Liver (tissue), 9 donors: ENCODE measurements around the gene C22orf23. TPM values are rescaled to one million over a fixed set of nuclear protein-coding genes. Genes with fewer than 3 reads are reported as not detected.

Source experiments
- DNase-seq: peaks from one replicate; pipeline ENCODE4 v3.0.0-alpha.2; 2017; ENCODE audit warnings: low spot score
- H3K27ac ChIP-seq, 2 donors: one replicate each; pipeline ENCODE4 v1.7.0; 2013; ENCODE audit warnings: inconsistent platforms in 2 of 2, low read length in 2 of 2, control low read depth in 1 of 2, low read depth in 1 of 2, mild to moderate bottlenecking in 1 of 2
- H3K27me3 ChIP-seq, 4 donors: one replicate each; pipeline versions ENCODE4 v1.6.1 to v1.7.0; 2013; ENCODE audit warnings: low read length in 3 of 4, inconsistent platforms in 1 of 4, mild to moderate bottlenecking in 1 of 4, moderate library complexity in 1 of 4; ENCODE audit not compliant: control insufficient read depth in 4 of 4, insufficient read depth in 4 of 4
- H3K36me3 ChIP-seq, 4 donors: one replicate each; pipeline versions ENCODE4 v1.6.1 to v1.7.0; 2013; ENCODE audit warnings: low read length in 3 of 4, mild to moderate bottlenecking in 3 of 4, low read depth in 1 of 4, moderate library complexity in 1 of 4; ENCODE audit not compliant: control insufficient read depth in 4 of 4, insufficient read depth in 3 of 4
- H3K4me1 ChIP-seq, 4 donors: one replicate each; pipeline versions ENCODE4 v1.6.1 to v1.7.0; 2013; ENCODE audit warnings: low read length in 3 of 4, mild to moderate bottlenecking in 3 of 4, moderate library complexity in 1 of 4; ENCODE audit not compliant: control insufficient read depth in 4 of 4, insufficient read depth in 4 of 4
- H3K4me3 ChIP-seq, 3 donors: one replicate each; pipeline versions ENCODE4 v1.6.1 to v1.7.0; 2013; ENCODE audit warnings: low read length in 3 of 3, control low read depth in 1 of 3, low read depth in 1 of 3, mild to moderate bottlenecking in 1 of 3
- H3K9ac ChIP-seq, 2 donors: one replicate each; pipeline ENCODE4 v1.7.0; 2013; ENCODE audit warnings: low read length in 2 of 2, mild to moderate bottlenecking in 2 of 2, moderate library complexity in 2 of 2, control low read depth in 1 of 2, low read depth in 1 of 2
- H3K9me3 ChIP-seq, 4 donors: one replicate each; pipeline versions ENCODE4 v1.6.1 to v1.7.0; 2013; ENCODE audit warnings: low read length in 3 of 4; ENCODE audit not compliant: control insufficient read depth in 4 of 4
- CTCF ChIP-seq: fragments of 150-350 bp; IDR thresholded peaks from 2 replicates; pipeline ENCODE4 v1.5.1; 2017; ENCODE audit warnings: improper control_type of control experiment, low read depth, low read length; ENCODE audit not compliant: missing input control
- EGR1 ChIP-seq, 2 donors: IDR thresholded peaks; 2 replicates each; pipeline ENCODE4 v1.6.1; 2016 to 2018; ENCODE audit warnings: antibody characterized with exemption in 2 of 2, low read depth in 2 of 2
- FOXA1 ChIP-seq: IDR thresholded peaks from 2 replicates; pipeline ENCODE4 v1.6.1; 2016; ENCODE audit warnings: antibody characterized with exemption
- FOXA2 ChIP-seq: IDR thresholded peaks from 2 replicates; pipeline ENCODE4 v1.6.1; 2016; ENCODE audit warnings: antibody characterized with exemption
- GABPA ChIP-seq, 2 donors: IDR thresholded peaks in 1 of 2; conservative IDR thresholded peaks in 1 of 2; 2 replicates each; pipeline ENCODE4 v1.6.1; 2016; ENCODE audit warnings: antibody characterized with exemption in 2 of 2, mild to moderate bottlenecking in 1 of 2, moderate library complexity in 1 of 2
- HNF4A ChIP-seq, 2 donors: conservative IDR thresholded peaks; 2 replicates each; pipeline ENCODE4 v1.6.1; 2016; ENCODE audit warnings: antibody characterized with exemption in 2 of 2, mild to moderate bottlenecking in 2 of 2
- HNF4G ChIP-seq: IDR thresholded peaks from 2 replicates; pipeline ENCODE4 v1.6.1; 2016; ENCODE audit warnings: antibody characterized with exemption
- JUND ChIP-seq, 2 donors: IDR thresholded peaks; 2 replicates each; pipeline ENCODE4 v1.6.1; 2016; ENCODE audit warnings: antibody characterized with exemption in 2 of 2
- MAX ChIP-seq: IDR thresholded peaks from 2 replicates; pipeline ENCODE4 v1.6.1; 2016; ENCODE audit warnings: antibody characterized with exemption
- NR2F2 ChIP-seq: IDR thresholded peaks from 2 replicates; pipeline ENCODE4 v1.6.1; 2016; ENCODE audit warnings: antibody characterized with exemption
- RAD21 ChIP-seq, 2 donors: IDR thresholded peaks; 2 replicates each; pipeline ENCODE4 v1.6.1; 2016; ENCODE audit warnings: antibody characterized with exemption in 2 of 2, mild to moderate bottlenecking in 2 of 2
- REST ChIP-seq: IDR thresholded peaks from 2 replicates; pipeline ENCODE4 v1.6.1; 2016; ENCODE audit warnings: antibody characterized with exemption, mild to moderate bottlenecking
- RXRA ChIP-seq, 2 donors: IDR thresholded peaks; 2 replicates each; pipeline ENCODE4 v1.6.1; 2017 to 2018; ENCODE audit warnings: antibody characterized with exemption in 2 of 2, mild to moderate bottlenecking in 1 of 2
- SP1 ChIP-seq: IDR thresholded peaks from 2 replicates; pipeline ENCODE4 v1.6.1; 2018; ENCODE audit warnings: antibody characterized with exemption, mild to moderate bottlenecking
- TAF1 ChIP-seq: conservative IDR thresholded peaks from 2 replicates; pipeline ENCODE4 v1.6.1; 2016; ENCODE audit warnings: antibody characterized with exemption, mild to moderate bottlenecking
- YY1 ChIP-seq: IDR thresholded peaks from 2 replicates; pipeline ENCODE4 v1.6.1; 2016; ENCODE audit warnings: antibody characterized with exemption, mild to moderate bottlenecking
- ZBTB33 ChIP-seq: IDR thresholded peaks from 2 replicates; pipeline ENCODE4 v1.6.1; 2016; ENCODE audit warnings: antibody characterized with exemption
- WGBS: extraction: QIAGEN DNeasy Blood & Tissue Kit; methylation state at CpG from one replicate; pipeline ENCODE4 v1.1.7; 2013; 5-methylcytosine and 5-hydroxymethylcytosine counted together
- polyA plus RNA-seq, 2 donors: library from polyadenylated mRNA; stranded (reverse) in 1 of 2; unstranded in 1 of 2; fragments of 200-250 nt in 1 of 2; fragments of >200 nt in 1 of 2; fragmentation: Nextera tagmentation in 1 of 2; extraction: Ambion mirVana in 1 of 2; gene quantifications; one replicate each; pipeline versions ENCODE4 v1.2.1 to v1.2.3, GENCODE V29; 2013 to 2015
- total RNA-seq, 2 donors: library from RNA; depleted of rRNA; stranded (reverse); fragments of >200 nt; gene quantifications; one replicate each; pipeline ENCODE4 v1.2.3, GENCODE V29; 2014
- donor health status: healthy.
- donor health status: healthy.
- donor health status: healthy.
- donor health status: healthy.
- donor health status: healthy.

The C22orf23 gene
- total and polyA plus RNA-seq, 4 donors: 0.02 TPM; not detected in 3

GRCh38 chr22:37982938-37983859, 29.8 kb upstream of the C22orf23 start (continued):
- TF ChIP-seq CTCF: no peak

GRCh38 chr22:37982151-37982785, 28.9 kb upstream of the C22orf23 start:
- Histone ChIP-seq H3K4me3 (no peak overlapping the region), H3K36me3 (no peaks in the 10 kb centered on the region), H3K27ac (peak overlapping the region; percentile 61 to 73), H3K9me3 (no peaks in the 10 kb centered on the region), H3K27me3 (no peaks in the 10 kb centered on the region), H3K9ac (no peak overlapping the region), H3K4me1 (peaks cover 10 to 27% (median 22%) of the 10 kb centered on the region in 4 donors)
- 52% methylated on average over 8 of the region's 8 CpGs for WGBS
- TF ChIP-seq HNF4A (conservative IDR thresholded peaks at IDR 0.05) (peak in 1 of 2 donors; percentile 37), YY1 (peak; percentile 52), GABPA (IDR thresholded peaks at IDR 0.05 in 1 of 2, conservative IDR thresholded peaks at IDR 0.05 in 1 of 2) (no peak), ZBTB33 (no peak), HNF4G (no peak)
- DNase-seq: no peak

GRCh38 chr22:37981282-37982011, 28.0 kb upstream of the C22orf23 start:
- no peaks in the 10 kb centered on the region for H3K9me3 ChIP-seq
- DNase-seq: peak; percentile 37
- no peak overlapping the region for H3K9ac ChIP-seq
- H3K27ac ChIP-seq: peak overlapping the region; percentile 70 to 73
- H3K36me3 ChIP-seq: no peaks in the 10 kb centered on the region
- no peak overlapping the region for H3K4me3 ChIP-seq
- WGBS: 34% methylated on average over 6 of the region's 6 CpGs
- no peaks in the 10 kb centered on the region for H3K27me3 ChIP-seq
- peaks cover 10 to 27% (median 22%) of the 10 kb centered on the region in 4 donors for H3K4me1 ChIP-seq
- TF ChIP-seq TAF1 (no peak), FOXA1 (no peak), HNF4A (conservative IDR thresholded peaks at IDR 0.05) (peak; percentile 99), GABPA (IDR thresholded peaks at IDR 0.05 in 1 of 2, conservative IDR thresholded peaks at IDR 0.05 in 1 of 2) (peak in 1 of 2 donors; percentile 18), JUND (IDR thresholded peaks at IDR 0.05) (peak; percentile 34 to 67), RAD21 (IDR thresholded peaks at IDR 0.05) (peak in 1 of 2 donors; percentile 31), CTCF (no peak), HNF4G (peak; percentile 94), EGR1 (IDR thresholded peaks at IDR 0.05; ENCODE audit: low read depth in 2 of 2) (no peak), FOXA2 (no peak), NR2F2 (peak; percentile 47), RXRA (IDR thresholded peaks at IDR 0.05) (peak; percentile 86 to 89), SP1 (peak; percentile 99), MAX (no peak), REST (peak; percentile 84)
